ENCODE measurements around the gene HOXB7. TPM values are rescaled to one million over a fixed set of nuclear protein-coding genes. Genes with fewer than 3 reads are reported as not detected.

HOXB7 gene
- total RNA-seq, 1 donor from 2014 or later: 0.64 TPM

DNA sequence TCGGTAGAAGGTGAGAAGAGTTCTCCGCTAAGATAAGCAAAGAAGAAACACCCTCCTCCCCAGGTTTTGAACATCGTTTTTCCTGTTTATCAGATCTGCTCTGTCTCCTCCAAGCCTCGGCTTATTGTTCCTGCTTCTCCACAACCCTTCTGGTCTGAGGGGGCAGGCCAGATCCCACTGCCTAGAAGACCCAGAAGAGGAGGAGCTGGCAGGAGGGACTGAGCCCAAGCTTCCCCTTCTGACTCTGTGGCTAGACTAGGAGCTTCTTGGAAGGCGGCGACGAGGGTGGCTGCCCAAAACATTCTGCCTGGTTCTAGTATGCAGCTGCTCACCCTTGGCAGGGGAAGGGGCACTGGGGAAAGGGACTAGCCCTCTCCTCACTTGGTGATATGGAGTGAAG is 12.1 kb downstream of the HOXB7 start:
- peaks cover 2% of the 10 kb centered on the region for H3K4me1 Mint-ChIP-seq (ENCODE audit: low read depth, unreplicated experiment)
- no peak for DNase-seq
- peaks cover 8% of the 10 kb centered on the region for H3K9me3 Mint-ChIP-seq (ENCODE audit: unreplicated experiment)
- H3K27ac Mint-ChIP-seq (ENCODE audit: unreplicated experiment): no peak overlapping the region
- TF ChIP-seq, protein P1, sequence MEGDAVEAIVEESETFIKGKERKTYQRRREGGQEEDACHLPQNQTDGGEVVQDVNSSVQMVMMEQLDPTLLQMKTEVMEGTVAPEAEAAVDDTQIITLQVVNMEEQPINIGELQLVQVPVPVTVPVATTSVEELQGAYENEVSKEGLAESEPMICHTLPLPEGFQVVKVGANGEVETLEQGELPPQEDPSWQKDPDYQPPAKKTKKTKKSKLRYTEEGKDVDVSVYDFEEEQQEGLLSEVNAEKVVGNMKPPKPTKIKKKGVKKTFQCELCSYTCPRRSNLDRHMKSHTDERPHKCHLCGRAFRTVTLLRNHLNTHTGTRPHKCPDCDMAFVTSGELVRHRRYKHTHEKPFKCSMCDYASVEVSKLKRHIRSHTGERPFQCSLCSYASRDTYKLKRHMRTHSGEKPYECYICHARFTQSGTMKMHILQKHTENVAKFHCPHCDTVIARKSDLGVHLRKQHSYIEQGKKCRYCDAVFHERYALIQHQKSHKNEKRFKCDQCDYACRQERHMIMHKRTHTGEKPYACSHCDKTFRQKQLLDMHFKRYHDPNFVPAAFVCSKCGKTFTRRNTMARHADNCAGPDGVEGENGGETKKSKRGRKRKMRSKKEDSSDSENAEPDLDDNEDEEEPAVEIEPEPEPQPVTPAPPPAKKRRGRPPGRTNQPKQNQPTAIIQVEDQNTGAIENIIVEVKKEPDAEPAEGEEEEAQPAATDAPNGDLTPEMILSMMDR (IDR thresholded peaks at IDR 0.05; ENCODE audit: partially characterized antibody, unreplicated experiment): no peak
- no peak overlapping the region for H3K4me3 Mint-ChIP-seq (ENCODE audit: unreplicated experiment)
- H3K36me3 Mint-ChIP-seq (ENCODE audit: unreplicated experiment): no peaks in the 10 kb centered on the region
- peaks cover 53% of the 10 kb centered on the region for H3K27me3 Mint-ChIP-seq (ENCODE audit: unreplicated experiment)

- Mint-ChIP-seq H3K36me3 (ENCODE audit: unreplicated experiment) (no peaks in the 10 kb centered on the region), H3K4me3 (ENCODE audit: unreplicated experiment) (no peak overlapping the region), H3K27ac (ENCODE audit: unreplicated experiment) (no peak overlapping the region), H3K27me3 (ENCODE audit: unreplicated experiment) (peaks cover 49% of the 10 kb centered on the region), H3K4me1 (ENCODE audit: low read depth, unreplicated experiment) (peaks cover 2% of the 10 kb centered on the region), H3K9me3 (ENCODE audit: unreplicated experiment) (peaks cover 3% of the 10 kb centered on the region)
- TF ChIP-seq, protein P1 (IDR thresholded peaks at IDR 0.05; ENCODE audit: partially characterized antibody, unreplicated experiment): no peak
- no peak for DNase-seq
Observed at GRCh38 chr17:48597778-48598631, 12.8 kb downstream of the HOXB7 start.

- H3K27ac Mint-ChIP-seq (ENCODE audit: unreplicated experiment): no peak overlapping the region
- peaks cover 48% of the 10 kb centered on the region for H3K27me3 Mint-ChIP-seq (ENCODE audit: unreplicated experiment)
- H3K4me1 Mint-ChIP-seq (ENCODE audit: low read depth, unreplicated experiment): peaks cover 2% of the 10 kb centered on the region
- TF ChIP-seq, protein P1 (IDR thresholded peaks at IDR 0.05; ENCODE audit: partially characterized antibody, unreplicated experiment): no peak
- DNase-seq: no peak
- no peaks in the 10 kb centered on the region for H3K36me3 Mint-ChIP-seq (ENCODE audit: unreplicated experiment)
- H3K9me3 Mint-ChIP-seq (ENCODE audit: unreplicated experiment): peaks cover 2% of the 10 kb centered on the region
- no peak overlapping the region for H3K4me3 Mint-ChIP-seq (ENCODE audit: unreplicated experiment)
Observed at GRCh38 chr17:48597528-48597777, 13.4 kb downstream of the HOXB7 start.

- TF ChIP-seq, protein P1 (IDR thresholded peaks at IDR 0.05; ENCODE audit: partially characterized antibody, unreplicated experiment): no peak
- Mint-ChIP-seq H3K4me3 (ENCODE audit: unreplicated experiment) (no peak overlapping the region), H3K27me3 (ENCODE audit: unreplicated experiment) (peaks cover 46% of the 10 kb centered on the region), H3K27ac (ENCODE audit: unreplicated experiment) (no peak overlapping the region), H3K9me3 (ENCODE audit: unreplicated experiment) (peaks cover 2% of the 10 kb centered on the region), H3K4me1 (ENCODE audit: low read depth, unreplicated experiment) (peaks cover 2% of the 10 kb centered on the region), H3K36me3 (ENCODE audit: unreplicated experiment) (no peaks in the 10 kb centered on the region)
- DNase-seq: no peak
Observed at GRCh38 chr17:48596735-48597527, 13.9 kb downstream of the HOXB7 start.
